NB4 (cell line): ENCODE data around the gene SKP1.

Experiments
- DNase-seq: peaks from one replicate; pipeline ENCODE4 v3.0.0; 2010; ENCODE audit warnings: low read depth
- H3K4me3 ChIP-seq: one replicate; pipeline ENCODE4 v1.5.1; 2011; ENCODE audit warnings: mild to moderate bottlenecking, low read depth, low read length, moderate library complexity
- MYC ChIP-seq: IDR thresholded peaks from 2 replicates; pipeline ENCODE4 v1.6.1; 2011; ENCODE audit warnings: low read depth, low read length
- POLR2A ChIP-seq: IDR thresholded peaks from 2 replicates; pipeline ENCODE4 v1.6.1; 2011; ENCODE audit warnings: mild to moderate bottlenecking; ENCODE audit not compliant: insufficient read length; ENCODE audit errors: extremely low read depth
- TF ChIP-seq, protein P1 (sequence below): IDR thresholded peaks from 2 replicates; pipeline ENCODE4 v1.6.1; 2011; ENCODE audit warnings: low read depth, low read length
- TF ChIP-seq, protein P2 (sequence below): IDR thresholded peaks from one replicate; pipeline ENCODE4 v1.5.1; 2012; ENCODE audit warnings: low read depth, low read length

The SKP1 gene

DNA sequence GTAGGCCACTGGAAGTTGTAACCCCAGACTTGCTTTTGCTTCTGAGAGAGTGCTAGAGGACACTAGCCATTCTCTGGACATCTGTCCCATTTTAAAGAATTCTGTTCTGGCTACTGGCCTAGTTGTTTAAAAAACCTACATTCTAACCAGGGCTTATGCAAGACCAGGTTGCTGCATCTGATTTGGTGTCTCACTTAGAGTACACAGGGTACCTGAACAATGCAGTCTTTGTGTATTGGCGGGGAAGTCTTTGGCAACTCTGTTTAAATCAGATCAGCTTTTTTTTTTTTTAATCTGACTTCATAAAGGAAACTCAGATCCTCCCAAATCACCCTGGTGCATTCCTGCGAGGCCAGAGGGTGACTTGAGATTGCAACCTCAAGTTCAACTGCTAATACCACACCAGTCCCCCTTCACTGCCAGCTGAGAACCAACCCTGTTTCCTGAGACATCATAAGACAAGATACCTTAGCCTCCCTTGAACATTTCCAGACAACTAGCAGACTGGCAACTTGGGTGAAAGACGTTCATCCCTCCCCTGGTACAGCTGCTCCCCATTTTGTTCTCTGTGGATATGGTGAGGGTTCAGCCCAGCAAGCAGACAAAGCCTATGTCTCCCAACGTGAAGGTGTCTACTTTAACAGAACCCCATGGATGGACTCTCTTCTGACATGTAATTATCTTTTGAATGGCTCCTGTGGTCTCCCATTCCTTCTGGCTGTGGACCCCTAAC, 27.0 kb downstream of the SKP1 start:
- no peak overlapping the region for H3K4me3 ChIP-seq
- DNase-seq = no peak
- TF ChIP-seq MYC = no peak
- TF ChIP-seq, protein P1, sequence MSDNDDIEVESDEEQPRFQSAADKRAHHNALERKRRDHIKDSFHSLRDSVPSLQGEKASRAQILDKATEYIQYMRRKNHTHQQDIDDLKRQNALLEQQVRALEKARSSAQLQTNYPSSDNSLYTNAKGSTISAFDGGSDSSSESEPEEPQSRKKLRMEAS = no peak
- TF ChIP-seq POLR2A = no peak
- TF ChIP-seq, protein P2, sequence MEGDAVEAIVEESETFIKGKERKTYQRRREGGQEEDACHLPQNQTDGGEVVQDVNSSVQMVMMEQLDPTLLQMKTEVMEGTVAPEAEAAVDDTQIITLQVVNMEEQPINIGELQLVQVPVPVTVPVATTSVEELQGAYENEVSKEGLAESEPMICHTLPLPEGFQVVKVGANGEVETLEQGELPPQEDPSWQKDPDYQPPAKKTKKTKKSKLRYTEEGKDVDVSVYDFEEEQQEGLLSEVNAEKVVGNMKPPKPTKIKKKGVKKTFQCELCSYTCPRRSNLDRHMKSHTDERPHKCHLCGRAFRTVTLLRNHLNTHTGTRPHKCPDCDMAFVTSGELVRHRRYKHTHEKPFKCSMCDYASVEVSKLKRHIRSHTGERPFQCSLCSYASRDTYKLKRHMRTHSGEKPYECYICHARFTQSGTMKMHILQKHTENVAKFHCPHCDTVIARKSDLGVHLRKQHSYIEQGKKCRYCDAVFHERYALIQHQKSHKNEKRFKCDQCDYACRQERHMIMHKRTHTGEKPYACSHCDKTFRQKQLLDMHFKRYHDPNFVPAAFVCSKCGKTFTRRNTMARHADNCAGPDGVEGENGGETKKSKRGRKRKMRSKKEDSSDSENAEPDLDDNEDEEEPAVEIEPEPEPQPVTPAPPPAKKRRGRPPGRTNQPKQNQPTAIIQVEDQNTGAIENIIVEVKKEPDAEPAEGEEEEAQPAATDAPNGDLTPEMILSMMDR = no peak

DNA sequence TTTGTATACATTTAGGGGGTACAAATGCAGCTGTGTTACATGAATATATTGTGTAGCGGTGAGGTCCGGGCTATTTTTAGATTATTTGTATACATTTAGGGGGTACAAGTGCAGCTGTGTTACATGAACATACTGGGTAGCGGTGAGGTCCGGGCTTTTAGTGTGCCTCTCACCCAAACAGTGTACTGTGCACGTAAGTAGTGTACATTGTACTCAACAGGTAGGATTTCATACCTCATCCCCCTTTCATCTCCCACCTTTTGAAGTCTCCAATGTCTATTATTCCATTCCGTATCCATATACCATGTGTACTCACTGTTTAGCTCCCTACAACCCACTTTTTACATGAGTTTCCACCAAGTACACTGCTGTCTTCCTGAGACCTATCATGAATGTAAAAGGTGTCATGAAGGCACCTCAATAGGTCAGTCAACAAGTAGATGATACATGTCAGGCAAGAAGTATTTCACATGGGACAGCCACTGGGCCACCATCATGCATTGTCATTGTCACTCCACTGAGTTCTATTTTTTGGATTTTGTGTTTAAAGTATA, 27.7 kb downstream of the SKP1 start:
- DNase-seq = no peak
- H3K4me3 ChIP-seq = no peak overlapping the region
- no peak for TF ChIP-seq POLR2A
- TF ChIP-seq, protein P2 = no peak
- TF ChIP-seq MYC = no peak
- TF ChIP-seq, protein P1 = no peak

DNA sequence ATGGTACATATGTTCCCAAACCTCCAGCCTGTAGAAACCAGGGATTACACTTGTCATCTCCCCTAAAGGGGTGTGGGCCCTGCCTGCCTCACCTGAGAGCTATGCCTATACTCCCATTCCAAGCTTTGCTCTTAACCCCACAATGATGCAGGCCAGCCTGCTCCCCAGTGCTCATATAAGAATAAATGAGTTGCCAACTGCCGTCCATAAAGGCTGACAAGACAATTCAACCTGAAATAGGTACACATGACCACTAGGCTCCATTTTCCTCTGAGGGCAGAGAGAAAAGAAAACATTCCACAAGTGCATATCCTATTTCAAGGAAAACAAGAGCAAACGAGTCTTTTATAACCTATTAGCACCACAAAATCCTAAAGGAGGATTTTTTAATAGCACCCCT, 28.4 kb downstream of the SKP1 start:
- TF ChIP-seq POLR2A = no peak
- TF ChIP-seq MYC = no peak
- H3K4me3 ChIP-seq = no peak overlapping the region
- DNase-seq = no peak

DNA sequence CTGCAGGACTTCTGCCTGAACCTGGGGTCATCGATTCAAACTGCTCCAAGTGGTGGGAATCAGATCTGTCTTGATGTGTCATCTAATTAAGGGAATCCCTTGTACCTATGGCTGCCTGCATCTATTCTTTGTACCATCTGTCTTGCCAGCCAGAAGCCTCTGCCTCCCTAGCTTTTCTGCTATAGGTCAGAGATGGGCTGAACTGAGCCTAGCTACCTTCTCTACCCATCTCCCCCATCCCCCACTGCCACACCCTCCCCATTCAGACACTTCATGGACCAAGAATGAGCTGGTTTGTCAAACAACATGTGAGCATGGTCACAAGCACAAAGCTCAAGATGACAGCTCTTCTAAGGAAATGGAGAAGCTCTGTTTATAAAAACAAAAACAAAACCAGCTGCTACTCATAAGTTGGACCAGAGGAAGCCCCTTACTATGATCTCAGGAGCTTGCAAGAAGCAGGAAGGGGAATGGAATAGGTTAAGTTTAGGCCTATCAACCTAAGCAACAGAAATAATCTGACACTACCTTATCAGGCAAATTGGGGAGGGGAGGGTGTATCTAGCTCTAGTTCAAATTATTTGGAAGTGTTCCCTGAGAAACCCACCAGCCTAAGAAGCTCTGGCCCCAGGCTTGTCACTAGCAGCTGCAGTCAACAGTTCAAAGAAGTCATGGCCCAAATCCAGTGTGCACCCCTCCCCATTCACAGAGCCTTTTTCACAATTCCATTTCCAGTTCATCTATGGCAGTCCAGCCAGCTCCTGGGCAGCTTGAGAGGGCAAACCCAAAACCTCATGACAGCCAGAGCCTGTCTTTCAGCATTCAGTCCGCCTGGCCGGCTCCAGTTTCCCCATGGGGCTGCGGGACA, 29.9 kb downstream of the SKP1 start:
- no peak overlapping the region for H3K4me3 ChIP-seq
- no peak for TF ChIP-seq MYC
- TF ChIP-seq, protein P1 = no peak
- no peak for TF ChIP-seq POLR2A
- TF ChIP-seq, protein P2 = no peak
- no peak for DNase-seq

DNA sequence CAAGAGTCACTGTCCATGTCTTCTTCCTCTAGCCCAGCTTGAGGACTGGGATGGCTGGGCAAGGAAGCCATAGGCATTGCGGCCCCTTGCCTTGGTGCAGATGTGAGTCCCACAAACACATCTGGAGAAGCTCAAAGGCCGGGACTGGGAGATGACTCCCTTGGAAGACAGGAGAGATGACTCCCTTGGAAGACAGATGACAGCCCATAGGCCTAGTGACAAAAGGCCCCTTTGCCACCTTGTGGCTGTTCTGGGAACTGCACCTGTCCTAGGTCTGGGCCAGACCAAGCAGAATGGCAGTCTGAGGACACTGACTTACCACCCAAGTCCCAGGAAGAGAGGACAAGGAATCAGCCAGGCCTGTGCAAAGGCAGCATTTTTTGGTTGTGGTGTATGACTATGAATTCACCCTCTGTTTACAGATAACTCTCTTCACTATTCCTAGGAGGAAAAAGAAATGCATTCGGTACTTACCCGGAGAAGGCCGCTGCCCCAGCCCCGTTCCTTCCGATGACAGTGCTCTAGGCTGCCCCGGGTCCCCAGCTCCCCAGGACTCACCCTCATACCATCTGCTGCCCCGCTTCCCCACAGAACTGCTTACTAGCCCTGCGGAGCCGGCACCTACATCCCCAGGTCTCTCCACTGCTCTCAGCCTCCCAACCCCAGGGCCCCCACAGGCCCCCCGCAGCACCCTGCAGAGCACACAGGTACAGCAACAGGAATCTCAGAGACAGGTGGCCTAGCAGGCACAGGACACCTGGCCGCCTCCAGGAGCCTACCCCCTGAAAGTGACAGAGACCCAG, 30.8 kb downstream of the SKP1 start:
- TF ChIP-seq POLR2A = no peak
- TF ChIP-seq, protein P2 = peak; percentile 91
- H3K4me3 ChIP-seq = no peak overlapping the region
- DNase-seq = peak; percentile 75
